22Rv1 (cell line): ENCODE data around the gene PLEKHF1.
A peak's percentile ranks its signal among the peaks of the same experiment; 100 is the strongest.

ENCODE experiments used
- H3K27ac ChIP-seq: fragments of 450-650 bp; 2 replicates; pipeline ENCODE4 v1.5.1; 2017
- ZFX ChIP-seq: fragments of 450-650 bp; IDR thresholded peaks from 2 replicates; pipeline ENCODE4 v1.6.1; 2017; ENCODE audit warnings: antibody characterized with exemption, borderline replicate concordance
- TF ChIP-seq, protein P1 (sequence below): fragments of 450-650 bp; IDR thresholded peaks from 2 replicates; pipeline ENCODE4 v1.5.1; 2017; ENCODE audit warnings: mild to moderate bottlenecking

PLEKHF1 gene

DNA sequence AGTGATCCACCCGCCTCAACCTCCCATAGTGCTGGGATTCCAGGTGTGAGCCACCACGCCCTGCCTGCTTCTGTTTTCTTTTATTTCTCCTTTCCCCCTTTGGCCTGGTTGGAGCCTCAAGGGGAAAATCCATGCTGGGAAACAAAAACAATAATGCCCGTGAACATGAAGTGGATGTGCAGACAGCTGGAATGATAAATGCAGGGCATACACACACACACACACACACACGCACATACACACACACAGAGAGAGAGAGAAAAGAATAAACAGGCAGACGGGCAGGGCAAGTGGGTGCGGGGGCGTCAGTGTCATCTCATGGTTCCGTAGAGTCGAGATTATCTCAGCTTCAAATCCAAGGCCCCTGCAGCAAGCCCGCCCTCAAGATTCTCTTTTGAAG is 4.4 kb upstream of the PLEKHF1 start:
- TF ChIP-seq, protein P1, sequence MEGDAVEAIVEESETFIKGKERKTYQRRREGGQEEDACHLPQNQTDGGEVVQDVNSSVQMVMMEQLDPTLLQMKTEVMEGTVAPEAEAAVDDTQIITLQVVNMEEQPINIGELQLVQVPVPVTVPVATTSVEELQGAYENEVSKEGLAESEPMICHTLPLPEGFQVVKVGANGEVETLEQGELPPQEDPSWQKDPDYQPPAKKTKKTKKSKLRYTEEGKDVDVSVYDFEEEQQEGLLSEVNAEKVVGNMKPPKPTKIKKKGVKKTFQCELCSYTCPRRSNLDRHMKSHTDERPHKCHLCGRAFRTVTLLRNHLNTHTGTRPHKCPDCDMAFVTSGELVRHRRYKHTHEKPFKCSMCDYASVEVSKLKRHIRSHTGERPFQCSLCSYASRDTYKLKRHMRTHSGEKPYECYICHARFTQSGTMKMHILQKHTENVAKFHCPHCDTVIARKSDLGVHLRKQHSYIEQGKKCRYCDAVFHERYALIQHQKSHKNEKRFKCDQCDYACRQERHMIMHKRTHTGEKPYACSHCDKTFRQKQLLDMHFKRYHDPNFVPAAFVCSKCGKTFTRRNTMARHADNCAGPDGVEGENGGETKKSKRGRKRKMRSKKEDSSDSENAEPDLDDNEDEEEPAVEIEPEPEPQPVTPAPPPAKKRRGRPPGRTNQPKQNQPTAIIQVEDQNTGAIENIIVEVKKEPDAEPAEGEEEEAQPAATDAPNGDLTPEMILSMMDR: no peak
- TF ChIP-seq ZFX: no peak
- H3K27ac ChIP-seq: no peak overlapping the region

DNA sequence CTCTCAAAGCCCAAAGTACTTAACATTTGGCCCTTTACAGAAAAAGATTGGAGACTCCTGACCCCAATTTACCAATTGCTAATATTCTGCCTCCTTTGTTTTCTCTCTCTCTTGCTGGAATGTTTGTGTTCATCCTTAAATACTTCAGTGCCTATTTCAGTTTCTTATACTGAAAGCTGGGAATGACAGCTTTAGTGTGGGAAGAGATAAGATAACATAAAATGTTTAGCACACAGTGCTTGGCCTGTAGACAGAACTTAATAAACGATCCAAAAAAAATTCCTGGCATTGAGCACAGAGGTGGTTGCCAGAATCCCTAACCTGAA is 3.0 kb upstream of the PLEKHF1 start:
- no peak overlapping the region for H3K27ac ChIP-seq

DNA sequence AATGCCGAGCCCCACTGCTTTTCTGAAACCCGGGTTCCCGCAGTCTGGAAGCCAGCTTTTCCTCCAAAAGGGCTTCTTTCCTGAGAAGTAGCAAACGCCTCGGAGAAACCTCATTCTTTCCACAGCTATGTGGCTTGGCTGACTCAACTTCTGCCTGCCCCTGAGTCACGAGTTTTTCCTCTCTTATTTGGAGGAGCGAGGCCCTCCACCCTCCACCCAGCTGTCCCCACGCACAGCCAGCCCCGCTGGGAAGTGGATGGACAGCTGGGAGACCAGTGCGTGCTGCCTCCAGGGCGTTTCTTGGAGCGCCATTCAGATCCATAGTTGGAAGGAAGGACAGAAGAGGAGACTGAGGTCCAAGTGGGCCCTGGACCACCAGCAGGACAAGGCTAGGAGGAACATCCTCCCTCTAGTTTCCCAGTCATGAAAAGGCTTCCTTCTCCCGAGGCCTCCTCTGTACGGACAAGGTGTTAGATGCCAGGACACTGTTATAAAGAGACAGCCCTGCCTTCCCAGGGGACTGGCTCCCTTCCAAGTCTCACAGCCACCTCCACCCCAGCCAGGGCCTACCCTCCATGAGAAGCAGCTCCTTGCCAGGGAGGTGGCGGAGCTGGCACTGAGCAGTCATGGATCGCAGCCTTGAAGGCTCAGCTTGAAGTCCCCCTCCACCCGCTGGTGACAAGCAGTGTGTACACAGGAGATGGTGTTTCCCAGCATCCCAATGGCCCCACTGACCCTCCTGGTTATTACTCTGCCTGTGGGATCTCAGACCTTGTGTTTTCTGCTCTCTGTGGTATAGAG is 2.5 kb upstream of the PLEKHF1 start:
- H3K27ac ChIP-seq: no peak overlapping the region

More for the DNA sequence above, 3.0 kb upstream of the PLEKHF1 start:
- TF ChIP-seq, protein P1: no peak
- no peak for TF ChIP-seq ZFX

DNA sequence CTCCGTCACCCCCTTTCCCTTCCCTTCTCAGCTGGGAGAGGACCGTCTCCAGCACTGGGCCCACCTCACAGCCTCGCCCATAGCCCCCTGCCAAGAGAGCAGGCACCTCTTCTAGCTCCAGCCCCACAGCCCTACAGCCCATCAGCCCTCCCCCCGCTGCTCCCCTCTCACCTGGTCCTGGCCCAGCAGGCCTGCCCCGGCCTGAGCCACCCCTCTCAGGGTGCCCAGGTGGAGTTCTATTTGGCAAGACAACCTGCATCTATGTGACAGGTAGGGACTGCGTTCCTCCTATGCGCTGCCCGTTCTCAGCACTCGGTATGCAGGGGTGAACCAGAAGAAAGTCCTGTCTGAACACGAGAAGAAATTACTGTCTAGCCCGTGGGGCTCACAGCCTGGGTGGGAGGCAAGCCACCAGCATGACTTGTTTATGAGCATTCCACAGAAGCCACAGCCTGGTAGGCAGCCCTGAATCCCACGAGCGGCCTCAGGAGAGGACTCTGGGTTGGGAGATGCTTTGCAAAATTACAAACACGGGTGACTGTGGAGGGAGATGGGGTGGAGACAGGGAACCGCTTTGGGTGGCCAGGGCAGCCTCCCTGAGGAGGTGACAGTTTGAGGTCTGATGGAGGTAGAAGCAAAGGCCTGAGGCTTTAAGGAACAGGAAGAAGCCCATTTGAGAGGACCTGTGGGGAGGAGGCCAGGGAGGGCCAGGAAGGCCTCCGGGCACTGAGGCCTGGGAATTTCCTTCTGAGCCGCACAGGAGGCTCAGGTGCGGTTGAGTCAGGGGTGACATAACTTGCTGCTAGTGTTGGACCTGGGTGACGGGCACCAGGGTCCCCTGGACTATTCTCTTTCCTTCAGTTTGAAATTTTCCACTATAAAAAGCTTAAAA is 1.2 kb upstream of the PLEKHF1 start:
- TF ChIP-seq, protein P1: no peak
- no peak for TF ChIP-seq ZFX
- H3K27ac ChIP-seq: no peak overlapping the region

More for the DNA sequence above, 2.5 kb upstream of the PLEKHF1 start:
- TF ChIP-seq ZFX: no peak
- TF ChIP-seq, protein P1: no peak

DNA sequence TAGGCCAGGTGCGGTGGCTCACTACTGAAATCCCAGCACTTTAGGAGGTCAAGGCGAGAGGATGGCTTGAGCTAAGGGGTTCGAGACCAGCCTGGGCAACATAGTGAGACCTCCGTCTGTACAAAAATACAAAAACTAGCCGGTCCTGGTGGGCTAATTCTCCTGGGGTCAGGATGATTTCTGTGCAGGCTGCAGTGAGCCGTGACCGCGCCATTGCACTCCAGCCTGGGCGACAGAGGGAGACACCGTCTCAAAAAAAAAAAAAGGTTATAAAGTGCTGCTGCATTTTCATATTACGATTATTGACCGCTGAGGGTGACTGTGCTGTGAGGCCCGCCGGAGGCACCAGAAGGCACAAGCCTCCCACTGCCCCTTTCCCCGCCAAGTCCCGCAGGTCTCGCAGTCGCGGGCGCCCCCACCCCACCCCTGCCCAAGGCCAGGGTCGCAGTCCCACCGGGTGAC is 477 bp upstream of the PLEKHF1 start:
- no peak overlapping the region for H3K27ac ChIP-seq
- no peak for TF ChIP-seq ZFX
- TF ChIP-seq, protein P1: peak; percentile 17

DNA sequence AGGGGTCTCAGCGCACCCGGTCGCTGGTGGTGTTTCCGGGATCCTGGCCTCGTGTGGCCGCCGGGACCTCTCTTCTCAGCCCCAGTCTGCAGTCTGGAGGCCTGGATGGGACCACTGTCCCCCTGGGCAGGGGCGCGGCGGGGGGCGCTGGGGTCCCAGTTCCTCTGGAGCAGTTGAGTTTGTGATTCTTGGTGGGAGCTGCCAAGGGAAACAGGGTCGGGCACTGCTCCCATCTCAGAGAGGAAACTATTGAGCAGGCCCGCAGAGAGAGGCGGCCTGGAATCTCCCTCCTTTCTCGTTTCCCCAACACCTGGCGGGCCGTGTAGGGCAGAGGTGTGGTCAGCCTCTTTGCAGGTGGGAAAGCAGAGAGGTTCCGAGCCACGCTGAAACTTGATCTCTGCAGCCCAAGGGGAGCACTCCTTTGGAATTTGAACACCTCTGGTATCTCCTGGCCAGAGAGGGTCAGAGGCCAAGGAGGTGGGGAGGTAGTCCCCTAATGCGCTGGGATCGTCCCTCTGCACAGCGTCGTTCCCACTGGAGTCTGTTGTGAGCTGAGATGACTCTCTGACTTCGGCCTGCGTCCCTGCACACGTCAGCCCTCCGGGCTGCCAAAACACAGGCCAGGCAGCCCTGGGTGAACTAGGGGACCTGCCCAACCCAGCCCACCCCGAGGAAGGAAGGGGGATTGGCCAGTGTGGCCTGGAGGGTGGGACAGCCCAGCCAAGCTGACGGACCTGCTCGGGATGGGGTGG is 741 bp downstream of the PLEKHF1 start:
- no peak for TF ChIP-seq ZFX
- TF ChIP-seq, protein P1: no peak
- no peak overlapping the region for H3K27ac ChIP-seq
